GM18861 (cell line): ENCODE measurements around the gene PARP4.
"Not testable (repeated sequence)": the region's sequence is repeated elsewhere in the genome, so short reads cannot be mapped to it uniquely, and the experiment has no call there.

Source experiments
- ATAC-seq: cut with Tn5 transposase; IDR thresholded peaks from one replicate; pipeline ENCODE4 v1.9.1; 2021; ENCODE audit not compliant: unreplicated experiment

The PARP4 gene

DNA sequence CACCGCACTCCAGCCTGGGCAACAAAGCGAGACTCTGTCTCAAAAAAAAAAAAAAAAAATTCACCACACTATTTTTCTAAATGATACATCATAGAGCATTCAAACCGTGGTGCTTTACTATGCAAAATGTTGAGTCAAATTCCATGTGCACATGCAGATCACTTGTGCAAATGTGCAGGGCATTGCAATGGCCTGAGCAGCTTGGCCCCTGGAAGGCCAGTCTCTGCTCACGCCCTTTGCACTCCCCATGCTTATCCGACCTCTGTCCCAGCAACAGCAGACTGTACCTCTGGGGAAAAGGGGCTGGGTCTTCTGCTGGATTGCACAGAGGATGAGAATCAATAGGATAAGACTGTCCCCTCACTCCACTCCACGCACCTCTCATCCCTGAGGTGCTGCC, 58.5 kb downstream of the PARP4 start:
- no peak for ATAC-seq

DNA sequence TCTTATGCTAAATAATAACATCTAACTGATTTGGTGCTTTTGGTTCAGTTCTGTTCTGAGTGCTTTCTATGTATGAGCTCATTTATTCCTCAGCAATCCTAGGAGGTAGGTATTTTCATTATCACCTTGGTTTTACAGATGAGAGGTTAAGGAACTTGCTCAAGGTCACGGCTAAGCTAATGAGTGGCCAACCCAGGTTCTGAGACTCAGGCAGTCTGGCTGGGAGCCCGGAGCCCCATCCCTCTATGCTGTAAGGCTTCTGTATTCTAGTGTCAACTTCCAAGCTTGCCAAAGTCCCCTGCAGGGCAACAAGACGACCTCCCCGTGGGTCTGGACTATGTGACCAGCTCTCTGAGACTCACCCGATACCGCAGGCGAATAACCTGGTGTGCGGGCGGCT, 60.5 kb downstream of the PARP4 start:
- ATAC-seq, result no peak

DNA sequence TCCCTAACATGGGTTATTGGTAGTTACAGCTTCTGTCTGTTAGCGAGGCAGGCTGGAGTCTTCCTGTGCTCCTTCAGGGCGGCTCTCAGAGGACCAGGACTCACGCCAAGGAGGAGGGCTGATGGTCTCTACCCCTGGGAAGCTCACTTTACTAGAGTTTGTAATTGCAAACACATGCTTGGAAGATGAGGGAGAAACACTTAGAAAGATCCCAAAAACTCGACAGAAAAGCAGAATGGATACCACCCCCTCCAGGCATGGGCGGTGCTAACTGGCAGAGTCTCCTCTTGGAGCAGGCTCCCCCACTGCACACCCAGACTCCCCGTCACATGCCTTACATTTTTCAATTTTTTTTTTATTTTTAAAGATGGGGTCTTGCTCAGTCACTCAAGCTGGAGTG, 62.0 kb downstream of the PARP4 start:
- no peak for ATAC-seq

DNA sequence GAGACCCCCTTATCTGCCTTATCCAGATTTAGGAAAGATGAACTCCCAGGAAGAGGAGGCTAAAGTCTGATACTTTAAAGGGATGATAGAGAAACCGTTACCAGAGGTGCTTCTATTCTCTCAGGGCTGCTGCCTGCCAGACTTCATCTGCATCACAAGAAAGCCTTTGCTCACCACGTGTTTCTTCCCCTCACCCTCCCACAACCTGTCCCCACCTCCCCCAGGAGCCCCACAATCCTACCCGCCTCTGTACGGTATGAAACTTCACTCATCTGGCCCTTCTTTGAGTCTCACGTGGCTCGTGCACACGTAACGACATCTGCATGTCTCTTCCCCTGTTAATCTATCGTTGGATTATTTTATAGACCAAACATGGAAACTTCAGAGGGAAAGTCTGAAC, 67.7 kb downstream of the PARP4 start:
- not testable (repeated sequence) for ATAC-seq

DNA sequence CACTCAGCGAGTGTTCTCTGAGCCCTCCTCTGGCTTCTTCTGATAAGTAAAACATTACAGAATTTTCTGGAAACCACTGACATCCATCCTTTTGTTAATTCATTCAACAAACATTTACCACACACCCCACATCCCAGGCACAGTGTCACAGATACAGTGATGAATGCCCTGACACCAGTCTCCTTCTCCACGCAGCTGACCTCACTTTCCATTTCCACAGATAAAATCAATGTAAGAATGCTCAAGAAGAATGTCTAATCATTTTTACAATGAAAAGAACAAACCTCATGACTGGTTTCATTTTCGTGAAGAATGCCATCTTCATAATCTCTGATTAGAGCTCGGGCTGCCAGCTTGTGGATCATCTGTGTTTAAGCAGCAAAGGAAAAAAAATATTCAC, 69.2 kb downstream of the PARP4 start:
- ATAC-seq, result no peak

DNA sequence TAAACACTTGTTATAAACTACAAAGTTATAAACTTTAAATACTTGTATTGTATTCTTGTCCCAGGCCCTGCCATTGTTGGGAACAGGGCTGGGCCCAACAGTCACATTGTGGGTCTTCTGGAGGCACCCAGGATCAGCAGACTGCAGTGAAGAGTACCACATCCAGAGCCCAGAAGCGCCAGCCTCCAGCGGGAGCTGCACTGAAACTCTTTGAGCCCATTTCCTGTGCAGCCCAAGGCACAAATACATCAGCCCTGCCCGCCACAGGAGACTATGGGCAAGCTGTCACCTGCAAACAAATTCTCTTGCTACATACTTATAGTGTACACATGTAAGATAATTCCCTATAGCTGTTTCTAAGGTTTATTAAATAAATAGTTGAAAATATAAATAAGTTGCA, 86.5 kb downstream of the PARP4 start:
- not testable (repeated sequence) for ATAC-seq

DNA sequence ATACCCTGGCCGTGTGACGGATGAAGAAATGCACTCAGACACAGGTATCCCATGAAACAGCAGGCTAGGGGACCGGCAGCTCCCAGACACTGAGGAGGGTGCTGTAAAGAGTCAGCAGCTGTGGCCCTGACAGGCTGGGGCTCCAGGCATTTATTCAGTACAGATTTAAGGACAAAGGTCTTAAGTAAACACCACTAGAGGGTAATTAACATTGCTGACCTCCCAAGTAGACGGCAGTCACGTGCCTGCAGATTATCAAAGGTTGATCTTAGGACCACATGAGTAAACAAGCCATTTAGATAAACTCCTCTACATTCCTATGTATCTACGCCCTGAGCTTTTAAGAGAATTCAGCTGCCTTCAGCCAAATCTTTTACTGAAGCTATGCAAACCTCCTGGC, 92.9 kb downstream of the PARP4 start:
- ATAC-seq, result not testable (repeated sequence)

DNA sequence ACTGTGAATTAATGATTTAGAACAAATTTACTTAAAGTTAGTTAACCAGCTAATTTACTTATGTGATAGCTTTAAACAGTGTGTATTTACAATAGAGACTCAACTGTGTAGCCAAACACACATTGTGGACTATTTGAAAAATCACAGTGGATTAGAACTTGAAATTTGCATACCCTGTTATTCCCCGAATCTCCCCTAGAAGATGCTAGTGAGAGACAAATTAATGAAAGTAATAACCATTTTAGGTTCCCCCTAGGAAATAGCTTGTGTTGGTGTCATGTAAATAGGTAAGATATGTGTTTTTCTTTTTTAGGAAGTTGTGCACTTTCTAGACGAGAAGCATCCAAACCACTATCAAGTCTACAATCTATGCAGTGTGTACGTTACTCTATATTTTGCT, 104.7 kb downstream of the PARP4 start:
- ATAC-seq, result no peak

DNA sequence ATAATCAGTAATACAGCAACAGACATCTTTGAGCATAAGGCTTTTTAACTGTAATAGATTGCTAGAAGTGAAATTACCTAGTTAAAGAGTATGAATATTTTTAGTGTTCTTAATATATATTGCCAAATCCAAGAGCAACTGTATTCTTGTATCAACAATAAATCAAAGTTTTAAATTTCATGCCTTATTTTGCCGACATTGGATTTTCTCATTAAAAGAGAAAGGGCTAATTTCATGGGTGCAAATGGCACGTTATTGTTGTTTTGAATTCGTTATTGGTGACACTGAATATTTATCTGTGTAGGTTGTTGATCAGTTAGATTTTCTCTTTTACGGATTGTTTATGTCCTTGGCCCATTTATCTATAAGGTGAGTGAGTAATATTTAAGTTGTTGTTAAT, 106.1 kb downstream of the PARP4 start:
- no peak for ATAC-seq

DNA sequence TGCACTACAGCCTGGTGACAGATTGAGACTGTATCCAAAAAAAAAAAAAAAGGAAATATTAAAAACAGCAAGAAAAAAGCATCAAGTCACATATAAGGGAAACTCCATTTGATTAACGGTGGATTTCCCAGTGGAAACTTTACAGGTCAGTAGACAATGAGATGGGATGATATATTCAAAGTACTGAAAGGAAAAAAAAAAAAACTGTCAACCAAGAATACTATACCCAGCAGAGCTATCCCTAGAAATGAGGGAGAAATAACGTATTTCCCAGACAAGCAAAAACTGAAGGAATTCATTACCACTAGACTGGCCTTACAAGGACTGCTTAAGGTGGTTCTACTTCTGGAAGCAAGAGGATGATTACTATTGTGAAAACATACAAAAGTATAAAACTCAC, 115.8 kb downstream of the PARP4 start:
- no peak for ATAC-seq

DNA sequence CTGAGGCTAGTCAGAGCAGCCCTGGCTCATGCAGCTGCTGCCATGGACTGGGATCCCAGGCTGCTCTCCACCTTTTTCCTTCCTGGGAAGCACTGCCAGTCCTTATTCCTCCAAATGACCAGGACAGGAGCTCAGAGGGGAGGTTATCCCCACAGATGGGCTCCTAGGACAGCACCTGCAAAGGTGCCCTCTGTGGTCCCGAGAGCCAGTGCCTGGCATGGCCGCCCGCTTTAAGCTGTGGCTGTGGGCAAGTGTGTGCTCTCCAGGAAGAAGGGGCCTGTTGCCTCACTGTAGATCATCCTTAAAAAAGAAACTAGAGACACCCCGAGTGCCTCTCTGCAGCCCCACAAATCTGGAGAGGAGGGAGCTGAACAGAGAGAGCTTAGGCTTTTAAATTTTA, 119.6 kb downstream of the PARP4 start:
- no peak for ATAC-seq

DNA sequence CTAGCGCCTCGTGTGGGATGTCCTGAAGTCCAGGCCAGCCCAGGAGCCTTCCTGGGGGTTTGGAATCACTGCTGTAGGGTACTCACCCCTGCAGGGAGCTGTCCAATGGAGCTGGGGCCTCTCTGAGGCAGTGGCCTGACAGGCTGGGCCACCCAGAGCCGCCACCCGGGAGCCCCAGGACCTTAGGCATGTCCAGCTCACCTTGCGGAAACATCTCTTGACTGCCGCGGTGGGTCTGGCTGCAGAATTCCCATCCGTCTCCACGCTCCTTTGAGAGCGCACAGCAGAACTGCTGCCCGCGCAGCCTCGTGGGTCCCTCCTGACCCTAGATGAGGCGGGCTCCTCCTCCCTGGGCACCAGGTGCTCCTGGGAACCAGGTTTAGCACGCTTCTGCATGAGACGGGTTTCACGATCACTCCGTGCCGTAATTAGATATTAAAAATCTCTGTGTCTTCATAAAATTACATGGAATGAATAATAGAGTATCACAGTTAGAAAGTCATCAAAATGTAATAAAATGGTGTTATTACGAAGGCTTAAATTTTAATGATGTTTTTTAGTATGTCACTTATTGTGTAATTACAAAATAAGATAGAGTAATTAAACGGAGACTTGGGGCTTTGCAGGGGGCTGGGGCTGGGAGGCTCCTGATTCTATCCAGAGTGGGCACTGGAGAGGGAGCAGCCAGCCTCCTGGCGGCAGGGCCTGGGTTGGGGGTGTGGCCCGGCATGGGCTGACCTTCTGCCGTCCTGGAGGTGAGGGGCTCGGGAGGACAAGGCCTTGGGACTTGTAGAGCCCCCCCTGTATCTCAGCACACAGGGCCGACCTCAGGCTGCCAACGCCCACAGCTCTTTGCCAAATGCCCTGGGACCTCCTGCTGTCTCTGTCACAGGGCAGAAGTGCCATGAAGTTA, 120.6 kb downstream of the PARP4 start:
- ATAC-seq, result not testable (repeated sequence)

DNA sequence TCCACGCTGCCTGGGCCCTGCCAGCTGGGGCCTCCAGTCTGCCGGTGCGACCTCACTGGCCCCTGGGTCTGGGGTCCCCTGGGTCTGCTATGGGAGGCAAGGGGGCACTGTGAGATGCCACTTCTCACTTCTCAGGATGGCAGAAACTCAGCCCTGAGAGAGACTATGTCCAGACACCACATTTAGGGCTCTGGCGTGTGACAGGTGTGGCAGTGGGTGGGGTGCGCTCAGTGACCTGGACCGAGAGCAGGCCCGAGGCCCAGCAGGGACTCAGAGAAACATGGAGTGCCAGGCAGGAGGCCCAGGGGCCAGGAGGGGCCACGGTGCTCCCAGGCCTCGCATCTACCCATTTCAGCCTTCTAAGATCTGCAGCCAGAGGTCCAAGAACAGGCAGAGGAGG, 121.8 kb downstream of the PARP4 start:
- not testable (repeated sequence) for ATAC-seq

DNA sequence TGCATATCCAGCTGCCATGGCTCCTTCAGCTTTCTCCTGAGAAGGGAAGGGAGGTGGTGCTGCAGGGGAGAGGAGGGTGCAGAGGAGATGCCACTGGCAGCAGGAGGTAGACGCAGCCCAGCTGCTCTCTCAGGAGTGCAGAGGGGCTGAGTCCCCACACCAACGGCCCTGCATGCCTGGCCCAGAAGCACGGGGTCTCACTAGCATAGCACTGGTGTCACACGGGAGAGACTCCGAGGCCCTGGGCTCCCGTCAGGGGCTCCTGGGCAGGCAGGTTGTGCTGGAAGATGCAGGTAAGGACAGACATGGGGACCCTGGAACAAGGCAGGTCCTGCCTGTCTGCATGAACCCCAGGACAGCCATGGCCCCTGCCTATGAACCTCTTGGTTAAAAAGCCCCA, 123.1 kb downstream of the PARP4 start:
- no peak for ATAC-seq

DNA sequence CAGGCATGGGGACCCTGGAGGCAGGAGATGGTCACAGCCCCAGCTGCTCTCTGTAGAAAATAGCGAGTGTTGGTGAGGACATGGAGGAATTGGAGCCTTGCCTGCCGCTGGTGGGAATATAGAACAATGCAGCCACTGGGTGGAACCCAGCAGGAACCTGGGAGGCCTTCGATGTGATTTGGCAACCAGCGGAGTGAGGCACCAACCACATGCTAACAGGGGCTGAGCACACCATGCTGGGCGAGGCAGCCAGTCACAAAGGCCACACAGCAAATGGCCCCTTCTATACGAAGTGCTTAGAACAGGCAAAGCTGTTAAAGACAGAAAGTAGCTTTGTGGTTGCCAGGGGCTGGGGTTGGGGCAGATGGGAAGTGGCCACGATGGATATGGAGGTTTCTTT, 123.8 kb downstream of the PARP4 start:
- not testable (repeated sequence) for ATAC-seq

DNA sequence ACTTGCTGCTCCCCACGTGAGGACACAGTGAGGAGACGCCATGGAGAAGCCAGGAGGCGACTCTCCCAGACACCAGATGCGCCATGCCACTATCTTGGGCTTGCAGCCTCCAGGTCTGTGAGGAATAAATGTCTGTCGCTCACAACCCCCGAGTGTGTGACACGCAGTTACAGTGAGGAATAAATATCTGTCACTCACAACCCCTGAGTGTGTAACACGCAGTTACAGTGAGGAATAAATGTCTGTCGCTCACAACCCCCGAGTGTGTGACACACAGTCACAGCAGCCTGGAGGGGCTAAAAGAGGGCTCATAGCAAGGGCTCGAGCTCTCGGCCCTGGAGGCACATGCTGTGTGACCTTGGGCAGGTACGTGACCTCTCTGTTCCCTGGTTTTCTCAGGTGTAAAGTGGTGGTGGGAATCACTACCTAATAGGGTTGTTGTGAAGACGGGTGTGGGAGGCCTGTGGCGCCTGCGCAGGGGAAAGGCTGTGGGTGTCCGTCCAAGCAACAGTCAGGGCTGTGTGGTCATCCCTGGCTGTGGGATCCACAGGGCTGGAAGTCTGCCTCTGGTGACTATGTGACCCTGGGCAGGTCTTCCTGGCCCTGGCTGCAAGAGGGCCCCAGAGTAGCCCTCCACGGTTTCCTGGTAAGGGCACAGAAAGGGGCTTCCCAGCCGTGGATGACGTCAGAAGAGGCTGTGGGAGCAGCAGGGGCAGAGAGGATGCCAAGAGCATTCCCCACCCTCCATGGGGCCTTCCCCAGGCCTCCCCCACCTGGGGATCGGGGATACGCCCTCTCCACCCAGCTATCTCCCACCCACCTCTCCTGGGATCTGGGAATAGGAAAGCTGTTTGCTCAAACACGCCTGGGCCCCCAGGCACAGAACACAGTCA, 125.5 kb downstream of the PARP4 start:
- ATAC-seq, result no peak

DNA sequence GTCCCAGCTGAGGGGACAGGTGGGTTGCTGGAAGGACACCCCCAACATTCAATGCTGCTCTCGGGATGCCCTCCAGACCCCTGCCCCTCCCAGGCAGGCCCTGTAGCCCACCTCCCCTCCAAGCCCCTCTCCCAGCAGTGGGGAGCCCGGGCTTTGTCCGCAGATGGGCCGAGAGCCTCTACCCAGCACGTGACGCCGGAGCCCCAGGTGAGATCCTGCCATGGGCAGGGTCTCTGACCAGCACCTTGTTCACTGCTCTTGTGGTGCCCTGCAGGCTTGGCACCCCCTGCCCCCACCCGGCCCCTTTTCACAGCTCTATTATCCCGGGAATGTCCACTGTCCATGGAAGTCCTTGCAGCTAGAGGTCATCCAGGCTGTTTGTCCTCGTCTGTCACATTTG, 126.7 kb downstream of the PARP4 start:
- no peak for ATAC-seq

DNA sequence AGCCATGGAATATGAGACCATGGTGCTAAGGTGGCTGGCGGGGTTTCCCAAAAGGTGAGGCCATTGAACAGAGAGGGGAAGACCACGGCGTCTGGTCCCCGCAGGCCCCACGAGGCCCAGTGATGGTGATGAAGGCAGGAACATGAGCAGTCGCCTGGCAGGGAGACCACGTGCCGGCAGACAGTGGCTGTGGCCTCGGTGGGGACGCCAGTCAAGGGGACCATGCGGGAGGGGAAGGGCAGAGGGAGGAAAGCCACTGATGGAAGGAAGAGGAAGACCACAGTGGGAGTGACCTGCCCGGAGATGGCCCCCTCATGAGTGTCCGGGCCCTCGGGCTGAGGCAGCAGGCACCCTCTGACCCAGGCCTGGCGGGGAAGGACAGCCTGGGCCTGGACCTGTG, 127.6 kb downstream of the PARP4 start:
- not testable (repeated sequence) for ATAC-seq

DNA sequence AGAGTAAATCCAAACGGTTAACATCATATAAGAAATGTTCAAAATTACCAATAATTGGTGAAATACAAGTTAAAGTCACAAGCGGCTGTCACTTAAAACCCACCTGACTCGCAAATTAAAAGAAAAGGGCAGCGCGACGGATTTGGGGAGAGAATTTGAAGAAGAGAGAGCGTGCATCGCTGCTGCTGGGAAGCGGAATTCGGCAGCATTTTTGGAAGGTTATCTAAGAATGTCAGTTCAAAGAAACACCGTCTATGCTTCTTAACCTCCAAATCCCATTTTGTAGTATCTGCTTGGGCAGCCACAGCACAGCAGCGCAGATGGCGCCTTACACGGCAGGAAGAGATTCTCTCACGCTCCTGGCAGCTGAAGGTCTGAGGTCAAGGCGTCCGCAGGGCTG, 128.5 kb downstream of the PARP4 start:
- not testable (repeated sequence) for ATAC-seq

DNA sequence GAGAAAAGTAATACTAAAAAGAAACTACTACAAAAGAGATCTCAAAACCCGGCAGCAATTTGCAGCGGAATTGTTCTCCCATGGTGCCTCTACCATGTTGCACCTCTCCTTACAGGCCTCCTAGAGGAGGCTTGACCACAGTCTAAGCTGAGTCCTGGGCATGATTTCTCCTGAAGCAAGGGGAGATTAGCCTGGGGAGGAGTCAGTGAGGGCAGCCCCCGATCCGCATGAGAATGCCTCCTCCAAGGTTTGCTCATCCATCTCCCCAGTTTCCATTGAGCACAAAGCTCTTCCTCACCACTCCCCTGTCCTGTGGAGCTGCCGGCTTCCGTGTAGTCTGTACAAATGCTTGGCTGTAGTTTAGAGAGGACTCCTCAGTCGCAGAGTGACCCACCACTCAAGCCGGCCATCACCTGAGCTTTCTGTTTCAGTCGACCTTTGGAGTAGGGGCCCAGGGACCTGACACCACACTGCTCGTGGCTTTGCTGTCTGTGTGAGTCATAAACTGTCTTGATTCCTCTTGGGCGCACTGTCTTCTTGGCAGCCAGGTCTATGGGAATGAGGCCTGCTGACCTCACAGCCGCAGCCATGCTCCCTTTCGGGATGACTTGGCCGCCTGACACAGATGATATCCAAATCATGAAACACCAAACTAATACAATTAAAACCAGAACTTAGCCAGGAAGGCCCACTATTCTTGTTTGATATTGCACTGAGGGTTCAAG, 130.9 kb downstream of the PARP4 start:
- ATAC-seq, result no peak

DNA sequence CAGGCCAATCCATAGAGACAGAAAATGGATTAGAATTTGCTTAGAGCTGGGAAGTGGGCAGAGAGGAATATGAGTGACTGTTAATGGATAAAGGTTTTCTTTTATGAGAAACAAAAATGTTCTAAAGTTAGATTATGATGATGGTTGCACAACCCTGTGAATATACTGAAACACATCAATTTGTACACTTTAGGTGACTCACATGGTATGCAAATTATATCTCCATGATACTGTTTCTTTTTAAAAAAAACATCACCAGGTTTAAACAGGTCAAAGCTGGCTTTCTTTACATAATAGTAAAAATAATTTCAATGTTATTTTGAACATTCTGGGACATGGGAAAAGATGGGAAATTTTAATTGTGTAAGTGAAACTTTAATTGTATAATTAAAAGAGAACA, 131.7 kb downstream of the PARP4 start:
- not testable (repeated sequence) for ATAC-seq
